DND-41 (cell line): ENCODE results near the gene LRRC3.

Source experiments
- CTCF ChIP-seq: IDR thresholded peaks from 2 replicates; pipeline ENCODE4 v1.5.1; 2012; ENCODE audit warnings: borderline replicate concordance, low read length, moderate library complexity, mild to moderate bottlenecking; ENCODE audit not compliant: poor library complexity, severe bottlenecking; ENCODE audit errors: extremely low read depth
- EZH2 ChIP-seq: IDR thresholded peaks from 3 replicates; pipeline ENCODE4 v1.6.1; 2012; ENCODE audit warnings: borderline replicate concordance, low read depth, mild to moderate bottlenecking, moderate library complexity, low read length, inconsistent platforms; ENCODE audit not compliant: severe bottlenecking

DNA sequence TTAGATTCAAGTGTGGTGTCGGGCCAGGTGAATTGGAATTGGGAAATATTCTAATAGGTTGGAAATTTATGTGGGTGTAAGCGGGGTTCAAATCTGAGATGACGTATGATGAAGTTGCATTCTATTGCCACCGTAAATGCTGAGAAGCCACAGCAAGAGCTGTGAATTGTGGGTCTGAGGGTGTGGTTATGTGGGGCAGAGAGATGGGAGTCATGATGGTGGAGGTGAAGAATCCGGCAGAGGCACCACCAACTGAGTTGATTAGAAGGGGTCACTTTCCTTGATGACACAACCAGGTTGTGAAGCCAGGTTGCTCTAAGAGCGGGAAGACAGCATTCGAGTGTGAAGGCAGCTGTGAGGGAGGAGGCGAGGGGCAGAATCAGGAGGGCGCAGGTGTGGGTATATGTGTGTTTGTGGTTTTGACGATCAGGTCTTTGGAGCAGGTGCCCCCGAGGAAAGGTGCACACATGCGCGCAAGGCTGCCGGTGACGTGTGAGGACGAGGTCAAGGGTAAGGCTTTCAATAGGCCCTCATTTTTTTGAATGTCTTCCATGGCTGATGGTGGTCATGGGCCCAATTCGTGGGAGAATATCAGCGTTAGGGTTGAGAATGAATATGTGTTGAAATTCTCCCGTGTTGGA is 18.7 kb downstream of the LRRC3 start:
- no peak for TF ChIP-seq CTCF
- TF ChIP-seq EZH2: no peak
